GM06990 (cell line): ENCODE results near the gene COQ10B.
"Not testable (repeated sequence)": the region's sequence is repeated elsewhere in the genome, so short reads cannot be mapped to it uniquely, and the experiment has no call there.

Experiments used
- DNase-seq: peaks from one replicate; pipeline ENCODE4 v3.0.0-alpha.2; 2011; ENCODE audit not compliant: insufficient read length; ENCODE audit errors: extremely low read depth
- H3K27me3 ChIP-seq: replicated peaks from 2 replicates; pipeline ENCODE4 v1.6.0; 2011; ENCODE audit warnings: low read length; ENCODE audit not compliant: control insufficient read depth, insufficient read depth
- H3K36me3 ChIP-seq: 2 replicates; pipeline ENCODE4 v1.5.1; 2011; ENCODE audit warnings: low read length; ENCODE audit not compliant: control insufficient read depth, insufficient read depth
- H3K4me3 ChIP-seq: replicated peaks from 2 replicates; pipeline ENCODE4 v1.5.1; 2011; ENCODE audit warnings: low read depth, mild to moderate bottlenecking, control low read depth, low read length
- CTCF ChIP-seq: IDR thresholded peaks from 2 replicates; pipeline ENCODE4 v1.5.1; 2011; ENCODE audit warnings: low read length, control low read depth, mild to moderate bottlenecking, inconsistent platforms; ENCODE audit not compliant: insufficient read depth, poor library complexity, severe bottlenecking

Gene COQ10B

GRCh38 chr2:197442857-197443256 is 10.5 kb upstream of the COQ10B start:
- TF ChIP-seq CTCF: no peak
- Histone ChIP-seq H3K4me3 (no peak overlapping the region), H3K36me3 (no peaks in the 10 kb centered on the region), H3K27me3 (no peaks in the 10 kb centered on the region)
- no peak for DNase-seq

GRCh38 chr2:197445746-197446145 is 7.6 kb upstream of the COQ10B start:
- no peak for DNase-seq
- Histone ChIP-seq H3K36me3 (no peaks in the 10 kb centered on the region), H3K27me3 (no peaks in the 10 kb centered on the region), H3K4me3 (no peak overlapping the region)
- TF ChIP-seq CTCF: no peak

- DNase-seq: no peak
- Histone ChIP-seq H3K27me3 (no peaks in the 10 kb centered on the region), H3K4me3 (no peak overlapping the region), H3K36me3 (no peaks in the 10 kb centered on the region)
- no peak for TF ChIP-seq CTCF
Measured at GRCh38 chr2:197446844-197447243, 6.5 kb upstream of the COQ10B start.

- no peak for DNase-seq
- TF ChIP-seq CTCF: no peak
- H3K4me3 ChIP-seq: no peak overlapping the region
- no peaks in the 10 kb centered on the region for H3K27me3 ChIP-seq
- H3K36me3 ChIP-seq: no peaks in the 10 kb centered on the region; the same call in 1 of the 2 replicates
Measured at GRCh38 chr2:197450465-197450864, 2.9 kb upstream of the COQ10B start.

GRCh38 chr2:197450935-197451358 is 2.4 kb upstream of the COQ10B start:
- H3K4me3 ChIP-seq, H3K27me3 ChIP-seq, H3K36me3 ChIP-seq, DNase-seq: not testable (repeated sequence)

- Histone ChIP-seq H3K36me3 (no peaks in the 10 kb centered on the region; the same call in 1 of the 2 replicates), H3K27me3 (no peaks in the 10 kb centered on the region), H3K4me3 (peak overlapping the region; percentile 80)
- TF ChIP-seq CTCF: no peak
- DNase-seq: no peak
Measured at GRCh38 chr2:197452754-197453122, 614 bp upstream of the COQ10B start.
